GM18951 (cell line): ENCODE measurements around the gene TASP1.

Experiments
- POLR2A ChIP-seq: IDR thresholded peaks from 4 replicates; pipeline ENCODE4 v1.6.1; 2011; ENCODE audit warnings: mild to moderate bottlenecking; ENCODE audit not compliant: insufficient read length, insufficient read depth; ENCODE audit errors: extremely low read depth
- in situ Hi-C: fragments of 300-500 bp; cut with MboI; formaldehyde crosslinking; loops from one replicate; pipeline ENCODE4 v1.12.0; 2022; ENCODE audit warnings: low sequenced_read_pairs, mixed read lengths, inconsistent platforms; ENCODE audit not compliant: unreplicated experiment

The TASP1 gene

GRCh38 chr20:13574071-13574470 is 64.7 kb downstream of the TASP1 start:
- in situ Hi-C loops, result no loop called here
- no peak for TF ChIP-seq POLR2A

GRCh38 chr20:13571662-13572061 is 67.1 kb downstream of the TASP1 start:
- in situ Hi-C loops, result no loop called here
- no peak for TF ChIP-seq POLR2A

GRCh38 chr20:13567663-13568062 is 71.1 kb downstream of the TASP1 start:
- in situ Hi-C loops, result no loop called here
- no peak for TF ChIP-seq POLR2A

GRCh38 chr20:13563854-13564253 is 74.9 kb downstream of the TASP1 start:
- no peak for TF ChIP-seq POLR2A
- in situ Hi-C loops, result no loop called here

- in situ Hi-C loops, result no loop called here
- TF ChIP-seq POLR2A, result no peak
Observed at GRCh38 chr20:13554706-13555105, 84.0 kb downstream of the TASP1 start.

GRCh38 chr20:13554076-13554475 is 84.7 kb downstream of the TASP1 start:
- no peak for TF ChIP-seq POLR2A
- in situ Hi-C loops, result no loop called here

GRCh38 chr20:13552061-13552460 is 86.7 kb downstream of the TASP1 start:
- in situ Hi-C loops, result no loop called here
- TF ChIP-seq POLR2A, result no peak

- in situ Hi-C loops, result loop anchor here (10.0 kb wide), 1 partner anchor 425 kb away; no protein-coding TSS in a partner anchor
- no peak for TF ChIP-seq POLR2A
Observed at GRCh38 chr20:13549451-13549850, 89.3 kb downstream of the TASP1 start.

DNA sequence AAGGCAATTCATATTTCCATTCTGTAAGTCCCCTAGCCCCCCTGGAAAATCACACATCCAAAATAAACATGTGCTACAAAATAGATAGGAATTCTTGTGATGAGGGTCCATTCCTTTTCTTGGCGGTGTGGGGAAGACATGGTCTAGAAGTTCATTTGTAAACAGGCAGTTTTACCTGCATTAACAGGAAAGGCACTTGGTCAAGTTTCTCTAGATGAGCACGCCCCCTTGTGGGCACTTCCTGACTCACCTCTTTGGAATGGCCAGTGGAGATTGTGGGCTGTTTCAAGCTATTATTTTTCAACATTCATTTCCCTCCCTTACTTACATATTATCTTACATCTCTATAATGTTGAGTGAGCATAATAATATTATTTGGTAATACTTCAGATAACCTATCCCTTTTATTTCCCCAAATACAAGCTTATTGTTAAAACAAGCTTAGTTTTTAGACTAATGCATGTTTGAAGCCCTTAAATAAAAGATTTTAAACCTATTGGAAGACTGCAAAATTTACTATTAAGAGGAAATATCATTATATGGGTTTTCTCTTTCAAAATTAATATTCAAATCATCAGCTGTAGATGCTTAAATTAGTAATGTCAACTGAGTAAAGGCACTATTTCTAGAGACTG is 92.1 kb downstream of the TASP1 start:
- in situ Hi-C loops, result loop anchor here (10.0 kb wide), 1 partner anchor 422 kb away; no protein-coding TSS in a partner anchor
- no peak for TF ChIP-seq POLR2A

DNA sequence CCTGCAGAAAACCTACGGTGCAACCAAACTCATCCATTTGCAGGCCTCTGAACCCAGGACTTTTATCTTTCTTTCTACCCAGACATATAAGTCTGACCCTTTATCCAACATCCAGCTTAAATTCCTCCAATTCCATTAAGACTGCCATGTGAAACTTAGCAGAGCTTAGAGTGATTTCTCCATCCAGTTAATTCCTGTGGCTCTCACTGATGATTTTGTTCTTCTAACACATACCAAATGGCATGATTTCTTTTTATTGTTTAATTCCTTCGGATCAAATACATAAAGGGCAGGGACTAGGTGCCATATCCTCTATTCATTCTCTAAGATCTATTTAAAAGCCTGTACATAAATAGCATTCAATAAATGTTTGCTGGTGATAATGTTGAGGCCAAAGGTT is 92.9 kb downstream of the TASP1 start:
- TF ChIP-seq POLR2A, result no peak
- in situ Hi-C loops, result loop anchor here (10.0 kb wide), 1 partner anchor 421 kb away; no protein-coding TSS in a partner anchor

GRCh38 chr20:13543783-13544182 is 94.9 kb downstream of the TASP1 start:
- in situ Hi-C loops, result loop anchor here (10.0 kb wide), 1 partner anchor 419 kb away; no protein-coding TSS in a partner anchor

GRCh38 chr20:13535627-13536026 is 103.1 kb downstream of the TASP1 start:
- in situ Hi-C loops, result no loop called here
- TF ChIP-seq POLR2A, result no peak

More at GRCh38 chr20:13543783-13544182, 94.9 kb downstream of the TASP1 start:
- no peak for TF ChIP-seq POLR2A

DNA sequence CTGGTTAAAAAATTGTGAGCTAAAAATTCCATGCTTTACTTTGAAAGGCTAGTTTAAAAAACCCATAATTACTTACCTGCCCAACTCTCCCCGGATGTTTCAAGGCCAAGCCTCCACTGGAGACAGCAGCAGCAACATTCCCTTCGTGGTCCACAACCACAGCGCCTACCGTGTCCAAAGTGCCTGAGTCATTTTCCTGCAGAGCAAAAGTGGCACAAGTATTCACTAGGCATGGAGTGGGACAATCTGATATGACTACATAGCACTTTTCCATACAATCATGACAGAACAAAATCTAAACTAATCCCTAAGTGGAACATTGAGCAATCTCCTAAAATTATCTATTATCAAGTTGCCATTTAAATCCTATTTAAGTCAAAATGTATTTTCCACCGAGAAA is 104.8 kb downstream of the TASP1 start:
- in situ Hi-C loops, result no loop called here

DNA sequence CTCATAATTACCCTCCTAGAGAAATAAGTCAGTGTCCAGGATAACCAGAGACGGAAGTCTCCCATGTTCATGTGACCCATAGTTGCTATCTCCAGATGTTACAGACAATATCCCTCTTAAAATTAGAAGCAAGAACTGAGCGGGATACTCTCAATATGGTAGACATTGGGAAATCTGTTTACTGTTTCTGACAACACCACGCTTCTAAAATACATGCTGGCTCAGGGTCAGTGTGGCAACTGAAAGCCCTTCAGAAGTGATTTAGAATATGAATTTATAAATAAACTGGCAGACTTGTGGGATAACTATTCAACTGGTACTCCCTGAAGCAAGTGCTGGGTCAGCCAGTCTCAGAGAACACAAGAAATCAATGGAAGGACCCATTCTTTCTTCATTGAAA is 108.6 kb downstream of the TASP1 start:
- in situ Hi-C loops, result no loop called here
- no peak for TF ChIP-seq POLR2A

More for the DNA sequence above, 104.8 kb downstream of the TASP1 start:
- no peak for TF ChIP-seq POLR2A
